NB4 (cell line): ENCODE data around the gene PCDHA1.

Experiments used
- CTCF ChIP-seq: IDR thresholded peaks from one replicate; pipeline ENCODE4 v1.5.1; 2012; ENCODE audit warnings: low read depth, low read length
- MYC ChIP-seq: IDR thresholded peaks from 2 replicates; pipeline ENCODE4 v1.6.1; 2011; ENCODE audit warnings: low read depth, low read length
- POLR2A ChIP-seq: IDR thresholded peaks from 2 replicates; pipeline ENCODE4 v1.6.1; 2011; ENCODE audit warnings: mild to moderate bottlenecking; ENCODE audit not compliant: insufficient read length; ENCODE audit errors: extremely low read depth
- TF ChIP-seq, protein P1 (sequence below): IDR thresholded peaks from 2 replicates; pipeline ENCODE4 v1.6.1; 2011; ENCODE audit warnings: low read depth, low read length

GRCh38 chr5:140801494-140801841 is 15.5 kb downstream of the PCDHA1 start:
- TF ChIP-seq POLR2A, result no peak
- TF ChIP-seq CTCF, result no peak
- TF ChIP-seq, protein P1, sequence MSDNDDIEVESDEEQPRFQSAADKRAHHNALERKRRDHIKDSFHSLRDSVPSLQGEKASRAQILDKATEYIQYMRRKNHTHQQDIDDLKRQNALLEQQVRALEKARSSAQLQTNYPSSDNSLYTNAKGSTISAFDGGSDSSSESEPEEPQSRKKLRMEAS, result no peak
- no peak for TF ChIP-seq MYC
